HG03571 (cell line): ENCODE results near the gene GRAMD1A.

ENCODE experiments used
- ATAC-seq: cut with Tn5 transposase; IDR thresholded peaks from one replicate; pipeline ENCODE4 v1.9.1; 2021; ENCODE audit not compliant: unreplicated experiment

GRAMD1A gene

DNA sequence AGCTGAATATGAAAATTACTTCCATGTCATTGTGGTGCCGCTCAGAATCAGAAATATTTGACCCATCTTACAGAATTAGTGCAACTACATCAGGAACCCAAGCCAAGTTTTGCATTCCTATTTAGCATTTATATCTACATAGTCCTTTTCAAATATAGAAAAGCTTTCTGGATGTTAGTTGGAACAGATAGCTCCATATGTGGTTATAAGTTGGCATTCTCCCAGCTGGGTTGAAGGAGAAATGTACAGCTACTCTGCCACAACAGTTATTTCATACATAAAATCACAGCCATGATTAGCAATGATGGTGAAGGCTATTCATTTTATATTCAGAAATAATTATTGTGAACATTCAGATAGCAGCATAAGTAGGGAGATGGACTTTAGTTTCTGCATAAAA lies 69.6 kb downstream of the GRAMD1A start:
- no peak for ATAC-seq

DNA sequence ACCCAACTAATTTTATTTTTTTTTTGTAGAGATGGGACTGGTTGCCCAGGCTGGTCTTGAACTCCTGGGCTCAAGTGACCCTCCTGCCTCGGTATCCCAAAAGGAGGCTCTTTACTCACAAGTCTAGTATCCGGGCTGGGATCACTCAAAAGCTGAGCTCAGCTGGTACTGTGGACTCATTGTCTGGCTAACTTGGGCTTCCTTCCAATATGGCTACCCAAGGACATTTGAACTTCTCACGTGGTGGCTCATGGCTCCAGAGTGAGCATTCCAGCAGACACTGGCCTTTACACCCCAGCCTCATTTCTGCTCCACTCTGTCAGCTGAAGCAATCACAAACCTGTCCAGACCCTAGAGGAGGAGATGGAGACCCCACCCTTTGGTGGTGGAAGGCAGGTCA lies 70.3 kb downstream of the GRAMD1A start:
- ATAC-seq: no peak

DNA sequence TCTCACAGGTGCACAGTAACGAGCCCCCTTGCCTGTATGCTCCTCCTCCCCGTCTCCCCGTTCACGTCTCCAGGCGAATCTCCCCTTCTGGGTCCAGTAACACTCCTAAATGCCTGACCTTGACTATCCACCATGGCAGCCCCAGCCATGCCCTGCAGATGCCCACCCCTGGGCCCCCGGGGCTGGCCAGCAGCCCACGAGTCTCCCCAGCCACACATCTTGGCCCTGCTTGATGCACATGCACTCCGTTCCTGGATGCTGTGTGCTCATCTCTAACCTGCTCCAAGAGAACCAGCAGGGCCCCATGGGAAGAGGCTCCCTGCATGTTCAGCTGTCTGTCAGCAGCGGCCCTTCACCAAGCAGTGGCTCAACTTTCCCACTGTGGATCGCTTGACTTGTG lies 73.4 kb downstream of the GRAMD1A start:
- no peak for ATAC-seq

DNA sequence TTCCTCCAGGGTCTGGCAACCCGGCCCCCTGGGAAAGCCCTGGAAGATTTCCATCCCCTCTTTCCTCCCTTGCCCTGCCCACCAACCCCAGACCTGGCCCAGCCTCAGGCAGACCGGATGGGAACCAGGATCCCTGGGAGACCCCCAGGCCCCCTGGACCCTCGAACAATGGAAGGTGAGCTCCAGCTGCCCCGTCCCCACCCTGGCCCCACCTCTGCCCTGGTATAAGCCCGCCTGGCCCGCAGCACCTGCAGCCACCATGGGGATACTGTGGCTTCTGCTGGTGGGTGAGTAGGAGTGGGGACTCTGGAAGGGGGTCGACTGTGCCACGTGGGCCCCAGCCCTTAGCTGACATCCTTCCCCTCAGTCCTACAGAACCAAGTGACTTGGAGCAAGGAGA lies 73.8 kb downstream of the GRAMD1A start:
- no peak for ATAC-seq

DNA sequence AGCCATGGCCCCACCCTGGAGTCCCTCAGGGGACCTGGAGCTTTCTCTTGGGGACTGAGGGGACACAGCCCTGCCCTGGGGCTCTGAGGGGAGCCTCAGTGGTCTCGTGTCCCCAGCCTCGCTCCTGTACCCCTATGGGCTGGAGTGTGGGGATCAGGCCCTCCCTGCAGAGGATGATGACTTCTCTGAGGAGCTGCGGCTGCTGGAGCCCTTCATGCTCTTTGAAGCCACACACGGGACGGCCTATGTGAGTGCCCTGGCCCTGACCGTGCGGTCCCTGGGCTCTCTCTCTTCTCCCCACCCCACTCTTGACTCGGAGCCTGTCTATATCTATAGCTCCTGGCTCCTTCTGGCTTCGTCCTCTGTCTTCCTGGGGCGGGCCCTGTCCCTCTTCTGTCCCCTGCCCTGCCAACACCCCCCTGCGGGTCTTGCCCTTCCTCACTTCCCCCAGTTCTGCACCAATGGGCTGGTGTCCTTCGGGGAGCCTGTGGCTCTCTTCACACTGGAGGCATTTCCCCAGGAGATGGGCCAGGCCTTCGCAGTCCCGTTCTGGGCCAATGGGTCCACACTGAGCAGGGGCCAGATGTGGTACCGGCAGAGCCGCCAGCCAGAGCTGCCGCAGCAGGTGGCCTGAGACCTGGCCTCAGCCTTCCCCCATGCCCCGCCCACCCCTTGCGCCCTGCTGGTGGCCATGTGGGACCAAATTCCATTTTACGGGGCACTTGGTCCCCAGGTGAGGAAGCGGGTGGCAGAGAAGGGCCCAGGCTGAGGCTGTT lies 74.5 kb downstream of the GRAMD1A start:
- ATAC-seq: no peak

DNA sequence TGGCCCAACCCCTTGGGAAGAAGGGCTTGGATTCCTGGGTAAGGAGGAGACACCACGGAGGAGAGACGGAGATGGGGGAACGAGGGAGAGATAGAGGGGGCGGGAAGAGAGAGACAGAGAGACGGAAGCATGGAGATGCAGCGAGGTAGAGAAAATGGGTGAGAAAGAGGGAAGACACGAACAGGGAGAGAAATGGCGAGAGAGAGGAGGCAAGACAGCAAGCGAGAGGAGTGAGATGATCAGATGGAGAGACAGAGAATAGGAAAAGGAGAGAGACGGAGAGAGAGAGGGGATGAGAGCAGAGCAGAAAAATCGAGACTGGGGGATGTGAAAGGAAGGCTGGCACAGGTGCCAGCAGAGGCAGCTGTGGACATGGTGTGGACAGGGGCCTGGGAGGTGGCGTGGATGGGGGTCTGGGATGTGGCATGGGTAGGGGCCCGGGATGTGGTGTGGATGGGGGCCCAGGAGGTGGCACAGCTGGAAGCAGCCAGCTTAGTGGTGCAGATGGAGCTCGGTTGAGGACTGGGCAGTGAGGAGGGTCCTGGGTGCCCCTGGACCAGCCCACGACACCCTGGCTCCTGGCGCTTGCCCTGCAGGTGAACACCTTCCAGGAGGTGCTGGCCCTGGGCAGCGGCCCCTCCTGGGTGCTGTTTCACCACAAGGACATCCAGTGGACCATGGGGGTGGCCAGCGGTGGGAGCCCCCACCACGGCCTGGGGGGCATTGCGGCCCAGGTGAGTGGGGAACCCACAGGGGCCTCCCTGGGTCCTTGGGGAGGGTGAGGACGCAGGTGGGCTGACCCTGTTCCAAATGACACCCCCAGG lies 75.3 kb downstream of the GRAMD1A start:
- ATAC-seq: no peak

DNA sequence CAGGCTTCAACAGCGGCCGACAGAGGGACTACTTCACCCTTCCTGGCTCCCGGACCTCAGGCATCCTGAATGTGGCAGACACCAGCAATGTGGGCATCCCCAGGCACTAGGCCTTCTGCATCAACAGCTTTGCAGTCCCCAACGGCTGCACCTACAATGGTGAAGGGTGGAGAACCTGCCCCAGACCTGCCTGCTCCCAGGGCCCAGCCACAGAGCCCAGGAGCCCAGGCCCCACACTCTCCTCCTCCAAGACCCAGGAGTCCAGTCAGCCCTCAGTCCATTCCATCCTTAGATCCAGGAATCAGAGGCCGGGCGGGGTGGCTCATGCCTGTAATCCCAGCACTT lies 75.9 kb downstream of the GRAMD1A start:
- ATAC-seq: no peak
